HG02678 (cell line): ENCODE data around the gene DNAJC11.
"Not testable (repeated sequence)": the region's sequence is repeated elsewhere in the genome, so short reads cannot be mapped to it uniquely, and the experiment has no call there.

Source experiments
- ATAC-seq: cut with Tn5 transposase; IDR thresholded peaks from one replicate; pipeline ENCODE4 v1.9.1; 2021; ENCODE audit warnings: mild to moderate bottlenecking, moderate library complexity; ENCODE audit not compliant: unreplicated experiment

DNAJC11 gene

DNA sequence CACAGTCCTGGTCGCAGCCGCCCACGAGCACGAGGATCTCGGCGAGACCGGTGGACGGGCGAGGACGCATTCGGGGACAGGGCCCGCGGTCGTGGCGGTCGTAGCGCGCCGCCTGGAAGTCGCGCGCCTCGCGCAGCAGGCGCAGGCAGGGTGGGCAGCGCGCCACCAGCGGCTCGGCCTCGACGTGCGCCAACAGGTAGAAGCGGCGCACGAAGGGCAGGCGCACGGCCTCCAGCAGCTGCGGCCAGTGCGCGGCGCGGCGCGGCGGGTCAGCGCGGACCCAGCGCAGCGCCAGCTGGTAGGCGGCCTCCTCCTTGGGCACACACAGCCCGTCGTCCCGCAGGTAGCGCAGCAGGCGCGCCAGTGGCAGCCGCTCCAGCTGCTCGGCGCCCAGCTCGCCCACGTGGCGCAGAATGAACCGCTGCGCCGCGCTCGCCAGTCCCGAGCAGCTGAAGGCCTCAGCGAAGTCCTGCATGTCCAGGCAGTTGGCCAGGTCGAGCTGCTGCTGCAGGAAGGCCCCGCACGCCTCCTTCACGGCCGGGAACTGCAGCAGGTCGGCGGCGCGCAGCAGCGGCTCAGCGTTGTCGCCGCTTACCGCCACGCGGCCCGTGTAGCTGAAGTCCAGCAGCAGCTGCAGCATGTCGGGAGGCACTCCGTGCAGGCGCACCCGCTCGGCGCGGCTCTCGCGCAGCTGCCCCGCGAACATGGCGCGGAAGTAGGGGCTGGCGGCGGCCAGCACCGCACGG, 99.5 kb downstream of the DNAJC11 start:
- ATAC-seq: peak; percentile 6

DNA sequence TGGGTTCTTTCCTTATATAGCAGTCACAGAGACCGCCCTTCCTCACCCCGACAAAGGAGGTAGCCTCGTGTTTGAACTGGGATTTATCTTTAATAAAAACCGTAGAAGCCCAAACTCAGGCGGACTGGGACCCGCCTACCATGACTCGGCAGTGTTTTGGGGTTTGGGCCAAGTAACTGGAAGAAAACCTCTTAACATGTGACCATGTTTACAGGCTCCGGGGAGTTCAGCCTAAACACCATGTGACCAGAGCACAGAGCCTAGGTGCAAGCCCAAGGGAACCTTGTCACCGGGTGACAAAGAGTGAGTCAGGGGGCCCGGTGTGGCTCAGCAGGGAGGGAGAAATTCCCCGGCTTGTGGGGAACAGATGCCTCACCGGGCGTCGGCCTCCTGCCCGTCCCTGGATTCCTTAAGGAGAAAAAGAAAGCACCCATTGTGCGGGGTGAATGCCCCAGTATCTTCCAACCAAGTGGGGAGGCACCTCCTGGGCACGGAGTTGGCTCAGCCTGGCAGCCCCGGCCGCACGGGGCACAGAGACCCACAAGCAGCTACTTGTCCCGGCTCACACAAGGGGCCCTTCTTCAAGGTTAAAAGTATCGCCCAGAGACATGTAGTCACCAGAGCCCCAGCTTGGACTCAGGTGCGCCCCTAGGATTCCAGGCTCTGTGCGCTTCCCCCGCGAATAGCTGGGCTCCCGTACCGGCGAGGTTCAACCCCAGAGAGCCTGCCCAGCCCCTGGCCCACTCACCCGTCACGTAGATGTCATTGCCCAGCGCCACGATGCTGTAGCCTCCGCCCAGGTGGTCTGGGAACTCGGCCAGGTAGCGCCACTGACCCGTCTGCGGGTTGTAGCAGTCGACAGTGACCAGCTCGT, 100.3 kb downstream of the DNAJC11 start:
- no peak for ATAC-seq

DNA sequence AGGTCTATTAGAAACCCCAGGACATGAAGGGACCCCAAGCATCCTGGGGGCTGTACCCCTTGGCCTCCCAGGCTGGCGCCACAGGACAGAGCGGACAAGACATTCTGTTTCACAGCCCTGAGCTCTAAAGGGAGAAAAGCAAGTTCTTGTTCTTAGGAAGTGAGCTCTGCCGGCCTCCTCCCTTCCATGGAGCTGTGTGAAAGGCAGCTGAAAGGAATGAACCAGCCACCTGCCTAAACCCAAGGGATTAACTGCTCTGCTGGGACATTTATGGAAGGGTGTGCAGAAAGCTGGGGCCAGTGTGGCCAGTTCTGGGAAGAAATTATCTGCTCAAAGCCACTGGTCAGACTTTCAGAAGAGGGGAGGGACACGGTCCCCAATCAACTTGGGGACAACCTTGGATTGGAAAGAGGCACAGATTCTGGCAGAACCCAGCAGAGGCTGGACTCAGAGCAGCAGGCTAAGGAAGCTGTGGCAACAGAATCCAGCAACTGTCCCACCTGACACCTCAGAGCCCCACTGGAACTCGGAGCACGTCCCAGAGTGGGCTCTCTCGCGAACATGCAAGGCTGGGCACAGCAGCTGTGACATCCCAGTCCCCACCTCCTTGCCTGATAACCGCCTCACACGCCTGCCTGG, 101.1 kb downstream of the DNAJC11 start:
- ATAC-seq: no peak

DNA sequence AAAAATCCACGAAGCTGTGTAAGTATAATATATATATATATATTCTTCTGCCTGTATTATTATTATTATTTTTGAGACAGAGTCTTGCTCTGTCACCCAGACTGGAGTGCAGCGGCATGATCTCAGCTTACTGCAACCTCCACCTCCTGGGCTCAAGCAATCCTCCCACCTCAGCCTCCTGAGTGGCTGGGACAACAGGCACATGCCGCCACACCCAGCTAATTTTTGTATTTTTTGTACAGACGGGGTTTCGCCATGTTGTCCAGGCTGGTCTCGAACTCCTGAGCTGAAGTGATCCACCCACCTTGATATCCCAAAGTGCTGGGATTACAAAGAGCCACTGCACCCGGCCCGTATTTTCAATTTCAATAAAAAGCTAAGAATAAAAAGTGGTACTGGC, 101.6 kb downstream of the DNAJC11 start:
- ATAC-seq: not testable (repeated sequence)

DNA sequence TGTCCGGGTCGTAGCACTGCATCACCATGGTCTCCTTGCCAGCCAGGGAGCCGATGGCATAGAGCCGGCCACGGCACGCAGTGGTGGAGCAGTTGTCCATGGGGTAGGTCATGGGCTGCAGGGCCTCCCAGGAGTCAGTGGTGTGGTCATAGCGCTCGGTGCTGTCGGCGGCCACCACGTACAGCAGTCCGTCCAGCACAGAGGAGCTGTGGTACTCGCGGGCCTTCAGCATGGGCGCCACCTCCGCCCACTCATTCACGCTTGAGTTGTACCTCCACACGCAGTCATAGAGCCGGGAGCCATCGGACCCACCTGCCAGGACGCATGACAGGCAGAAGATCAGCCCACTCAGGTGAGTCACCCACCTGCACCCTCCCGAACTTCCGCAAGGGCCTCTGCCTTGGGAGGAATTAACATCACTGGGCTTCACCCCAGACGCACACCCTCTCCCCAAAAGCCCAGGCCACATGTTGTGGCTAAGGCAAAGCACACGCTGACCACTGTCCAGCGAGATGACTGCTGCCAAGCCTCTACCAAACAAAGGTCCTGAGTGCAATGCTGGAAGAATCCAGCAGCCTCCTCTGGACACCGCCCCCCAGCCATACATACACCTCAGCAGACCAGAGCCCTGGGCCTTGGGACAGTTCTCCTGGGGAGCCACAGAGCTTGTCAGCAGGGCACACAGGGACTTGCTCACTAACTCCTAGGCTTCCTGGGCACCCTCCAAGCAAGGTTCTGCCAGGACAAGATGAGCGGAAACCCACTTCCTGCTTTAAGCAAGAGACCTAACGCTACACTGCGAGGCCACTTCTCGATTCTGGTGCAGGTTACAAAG, 102.3 kb downstream of the DNAJC11 start:
- no peak for ATAC-seq

DNA sequence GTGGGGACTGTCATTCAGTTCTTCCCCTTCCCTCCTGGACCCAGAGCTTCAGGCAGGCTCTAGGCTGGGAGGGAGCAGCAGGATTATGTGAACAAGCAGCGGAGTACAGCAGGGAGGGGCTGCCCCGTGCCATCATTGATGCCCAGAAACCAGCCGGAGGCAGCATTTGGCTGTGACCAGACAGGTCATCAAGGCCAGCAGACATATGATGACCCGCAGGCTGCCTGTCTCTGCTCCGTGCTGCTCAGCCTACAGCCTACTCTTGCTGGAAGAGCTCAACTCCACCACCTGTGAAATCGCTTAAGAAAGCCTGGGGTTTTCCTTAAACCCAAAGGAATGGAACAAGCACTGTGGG, 103.9 kb downstream of the DNAJC11 start:
- no peak for ATAC-seq

DNA sequence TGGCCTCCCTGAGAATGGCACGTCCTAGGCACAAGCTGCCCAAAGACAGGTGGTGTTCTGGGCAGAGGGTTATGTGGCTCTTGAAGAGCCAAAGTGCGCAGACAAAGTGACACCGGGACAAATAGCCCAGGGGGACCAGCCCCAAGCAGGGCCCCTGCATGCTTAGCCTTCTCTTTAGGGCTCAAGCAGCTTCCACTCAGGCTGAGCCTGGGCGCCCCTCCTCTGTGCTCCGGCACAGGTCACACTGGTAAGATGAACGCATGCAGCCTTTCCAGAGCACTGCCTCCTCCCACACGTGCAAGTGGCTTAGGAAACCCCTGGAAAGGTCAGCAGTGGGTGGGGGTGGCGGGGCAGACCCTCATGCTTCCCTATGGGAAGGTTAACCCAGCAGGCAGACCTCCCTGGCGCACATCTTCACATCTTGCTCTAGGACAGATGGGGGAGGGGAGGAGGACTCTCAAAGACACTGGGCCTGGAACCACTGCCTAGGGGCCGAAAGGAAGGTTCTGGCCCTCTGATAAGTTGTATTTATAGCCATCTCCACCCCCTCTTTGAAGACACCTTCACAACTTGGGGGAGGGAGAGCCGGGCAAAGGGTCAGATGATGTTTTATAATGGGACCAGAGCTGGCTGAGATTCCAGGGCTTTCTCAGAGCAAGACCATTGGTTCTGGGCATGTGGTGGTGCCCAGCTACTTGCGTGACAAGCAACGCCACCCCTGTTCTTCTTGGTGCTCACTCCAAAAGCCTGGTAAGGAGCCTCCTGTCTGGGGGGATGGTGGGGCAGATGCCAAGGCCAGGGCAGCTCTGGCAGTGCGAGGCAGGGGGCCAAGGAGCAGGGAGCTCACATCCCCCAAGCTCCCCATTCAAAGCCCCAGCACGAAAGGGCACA, 104.5 kb downstream of the DNAJC11 start:
- ATAC-seq: no peak

DNA sequence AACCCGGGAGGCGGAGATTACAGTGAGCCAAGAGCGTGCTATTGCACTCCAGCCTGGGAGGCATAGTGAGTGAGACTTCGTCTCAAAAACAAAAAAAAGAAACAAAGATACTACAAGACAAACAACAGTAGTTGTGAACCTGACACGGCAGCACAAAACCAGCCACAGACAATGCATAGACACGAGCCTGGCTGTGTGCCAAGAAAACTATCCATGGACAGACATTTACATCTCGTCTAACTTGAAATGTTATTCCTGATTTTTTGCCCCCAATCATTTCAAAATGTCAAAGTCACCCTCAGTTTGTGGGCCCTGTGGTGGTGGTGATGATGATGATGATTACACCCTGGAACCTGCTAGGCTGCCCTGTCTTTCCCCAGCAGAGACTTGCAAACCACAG, 105.3 kb downstream of the DNAJC11 start:
- no peak for ATAC-seq

DNA sequence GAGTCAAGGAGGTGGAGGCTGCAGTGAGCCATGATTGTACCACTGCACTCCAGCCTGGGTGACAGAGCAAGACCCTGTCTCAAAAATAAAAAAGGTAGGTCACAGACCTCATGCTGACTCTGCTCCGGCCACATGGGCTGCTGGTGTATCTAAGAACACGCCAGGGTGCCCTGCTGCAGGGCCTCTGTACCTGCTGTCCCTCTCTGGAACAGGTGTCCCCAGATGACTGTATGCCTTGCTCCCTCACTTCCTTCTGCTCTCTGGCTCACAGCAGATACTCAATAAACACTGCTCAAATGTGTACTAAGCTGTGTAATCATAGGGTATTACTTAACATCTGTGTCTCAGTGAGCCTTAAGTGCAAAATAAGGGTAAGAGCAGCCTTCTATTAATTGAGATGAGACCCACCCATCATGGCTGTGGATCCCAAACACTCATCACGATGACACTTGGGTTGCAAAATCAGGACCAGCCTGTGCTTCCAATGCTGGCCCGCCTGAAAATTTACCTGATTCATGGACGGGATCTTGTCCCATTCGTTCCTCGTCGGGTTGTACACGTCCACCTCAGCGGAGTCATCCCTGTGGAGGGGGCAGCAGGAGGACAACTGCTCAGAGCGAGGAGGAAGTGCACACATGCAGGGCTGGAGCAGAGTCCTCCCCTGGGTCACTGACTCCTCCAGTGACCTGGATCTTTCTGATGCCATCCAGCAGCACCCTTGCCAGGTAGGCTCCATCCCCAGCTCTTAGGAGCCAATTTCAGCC, 106.5 kb downstream of the DNAJC11 start:
- ATAC-seq: no peak

DNA sequence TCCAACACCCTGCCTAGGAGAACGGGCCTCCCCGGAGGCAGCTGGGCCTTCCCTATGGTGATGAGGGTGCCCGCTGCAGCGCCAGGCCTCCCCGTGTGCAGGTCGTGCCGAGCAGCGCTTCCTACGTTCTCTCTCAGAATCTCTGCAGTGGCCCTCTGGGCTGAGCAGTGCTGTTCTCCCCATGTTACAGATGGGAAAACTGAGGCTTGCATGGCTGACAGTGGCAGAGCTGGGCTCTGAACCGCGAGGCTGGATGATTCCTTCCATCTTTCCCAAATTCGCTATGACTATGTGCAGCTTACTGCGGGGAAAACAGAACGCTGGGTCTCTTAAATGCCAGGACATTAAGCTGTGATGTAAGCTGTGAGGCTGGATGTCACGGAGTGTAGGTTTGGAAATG, 107.8 kb downstream of the DNAJC11 start:
- ATAC-seq: no peak

DNA sequence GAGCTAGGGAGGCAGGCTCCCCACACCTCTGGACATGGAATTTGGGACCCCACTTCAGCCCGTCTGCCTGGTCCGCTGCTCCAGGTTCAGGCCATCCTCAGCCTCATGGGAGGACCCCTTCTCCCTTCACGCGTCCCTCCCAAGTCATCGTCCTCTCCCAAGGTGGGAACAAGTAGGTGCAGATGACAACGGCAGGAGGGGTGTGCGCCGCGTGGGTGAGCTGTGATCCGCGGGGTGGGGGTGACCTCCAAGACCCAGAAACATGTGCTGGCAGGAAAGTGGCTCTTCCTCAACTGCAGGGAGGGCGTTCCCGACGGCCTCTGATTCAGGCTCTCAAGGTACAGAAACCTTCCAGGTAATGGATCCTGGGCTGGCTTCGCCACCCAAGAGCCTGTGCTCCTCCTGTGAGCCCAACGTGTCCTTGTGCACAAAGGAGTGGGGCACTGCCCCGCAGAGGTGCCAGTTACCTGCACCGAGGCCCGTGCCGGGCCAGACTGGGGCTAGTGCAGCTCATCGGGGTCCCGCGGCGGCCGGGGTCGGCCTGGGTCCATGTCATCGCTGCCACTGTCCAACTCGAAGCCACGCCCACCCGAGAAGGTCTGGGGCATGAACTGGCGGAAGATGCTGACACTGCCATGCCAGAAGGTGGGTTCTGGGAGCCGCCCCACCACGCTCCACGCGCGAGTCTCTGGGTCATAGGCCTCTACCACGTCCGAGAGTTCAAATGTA, 108.6 kb downstream of the DNAJC11 start:
- ATAC-seq: no peak

DNA sequence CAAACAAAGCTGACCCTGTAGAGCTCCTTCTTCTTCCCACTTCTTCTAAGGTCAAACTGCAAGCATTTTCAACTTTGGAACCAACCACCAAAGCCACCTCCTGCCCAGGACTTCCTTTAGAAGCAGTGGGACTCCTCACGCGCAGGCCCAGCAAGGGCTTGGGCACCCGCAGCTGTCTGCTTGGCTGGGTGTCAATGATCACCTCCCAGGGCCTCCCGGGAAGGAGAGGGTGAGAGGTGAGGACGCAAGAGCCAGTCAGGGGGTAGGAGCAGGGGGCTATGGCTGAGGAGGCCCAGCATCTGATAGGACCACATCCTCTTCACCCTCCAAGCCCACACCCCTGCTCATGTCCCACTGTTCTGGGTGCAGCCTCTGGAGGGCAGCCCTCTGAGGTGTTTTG, 109.2 kb downstream of the DNAJC11 start:
- ATAC-seq: no peak

DNA sequence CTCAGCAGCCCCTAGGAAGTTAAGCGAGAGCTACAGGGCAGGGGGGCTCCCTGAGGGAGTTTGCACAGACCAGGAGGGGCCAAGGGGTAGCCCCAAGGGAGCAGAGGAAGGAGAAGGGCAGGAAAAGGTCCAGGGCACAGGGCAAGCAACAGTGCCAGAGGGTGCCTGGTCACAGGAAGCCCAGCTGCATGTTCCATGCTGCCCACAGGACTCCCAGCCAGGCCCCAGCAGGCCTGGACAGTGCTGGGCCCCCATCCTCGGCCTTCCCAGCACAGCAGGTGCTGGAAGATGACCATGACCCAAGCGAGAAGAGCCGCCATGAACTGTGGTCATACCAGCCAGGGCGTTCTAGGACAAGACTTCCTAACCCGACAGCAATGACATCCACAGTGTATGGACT, 110.0 kb downstream of the DNAJC11 start:
- no peak for ATAC-seq

DNA sequence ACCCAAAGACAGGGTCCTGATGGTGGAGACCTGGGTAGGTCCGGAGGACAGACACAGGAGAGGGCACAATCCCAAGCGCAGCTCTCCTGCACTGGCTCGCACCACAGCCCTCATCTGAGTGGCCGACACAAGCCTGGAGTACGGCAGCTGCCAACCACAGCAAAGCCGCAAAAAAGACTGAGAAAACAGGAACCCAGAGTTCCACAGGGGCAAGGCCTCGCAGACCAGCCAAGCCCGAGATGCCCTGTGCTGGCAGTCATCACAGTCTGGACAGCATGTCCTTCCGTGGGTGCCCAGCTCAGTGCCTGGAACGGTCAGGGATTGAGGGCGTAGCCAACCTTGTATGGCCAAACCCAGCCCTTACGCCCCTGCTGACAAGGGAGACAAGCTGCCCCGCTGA, 110.4 kb downstream of the DNAJC11 start:
- ATAC-seq: no peak

DNA sequence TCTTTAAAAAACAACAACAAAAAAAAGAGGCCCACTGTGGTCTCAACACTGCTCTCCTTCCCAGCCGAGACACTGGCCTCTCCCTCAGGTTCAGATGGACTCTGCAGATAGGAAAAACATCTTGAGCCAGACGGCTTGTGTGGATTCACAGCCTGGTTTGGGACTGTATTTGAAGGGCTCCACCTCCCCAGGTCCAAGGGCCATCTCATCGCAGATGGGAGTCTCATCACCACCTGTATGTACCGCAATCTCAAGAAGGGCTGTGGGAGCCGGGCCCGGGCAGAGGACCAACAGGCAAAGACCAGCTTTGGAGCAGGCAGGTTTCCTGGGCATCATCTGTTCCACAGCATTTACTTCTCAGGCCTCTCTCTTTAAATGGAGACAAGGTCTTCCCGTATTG, 111.6 kb downstream of the DNAJC11 start:
- no peak for ATAC-seq

DNA sequence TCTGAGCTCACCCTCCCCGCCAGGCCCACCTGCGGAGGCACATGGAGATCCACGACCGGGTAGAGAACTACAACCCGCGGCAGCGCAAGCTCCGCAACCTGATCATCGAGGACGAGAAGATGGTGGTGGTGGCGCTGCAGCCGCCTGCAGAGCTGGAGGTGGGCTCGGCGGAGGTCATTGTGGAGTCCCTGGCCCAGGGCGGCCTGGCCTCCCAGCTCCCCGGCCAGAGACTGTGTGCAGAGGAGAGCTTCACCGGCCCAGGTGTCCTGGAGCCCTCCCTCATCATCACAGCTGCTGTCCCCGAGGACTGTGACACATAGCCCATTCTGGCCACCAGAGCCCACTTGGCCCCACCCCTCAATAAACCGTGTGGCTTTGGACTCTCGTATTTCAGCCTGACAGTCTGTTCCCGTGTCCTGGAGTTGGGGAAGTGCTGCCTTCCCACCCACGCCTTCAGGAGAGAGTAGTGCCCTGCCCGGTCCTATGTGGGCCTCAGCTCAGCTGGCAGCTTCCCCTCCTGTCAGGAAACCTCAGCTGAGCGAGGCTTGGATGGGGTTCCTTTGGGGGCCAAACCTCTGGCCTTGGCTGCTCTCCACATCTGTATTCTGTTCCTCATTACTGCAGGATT, 112.6 kb downstream of the DNAJC11 start:
- ATAC-seq: no peak

DNA sequence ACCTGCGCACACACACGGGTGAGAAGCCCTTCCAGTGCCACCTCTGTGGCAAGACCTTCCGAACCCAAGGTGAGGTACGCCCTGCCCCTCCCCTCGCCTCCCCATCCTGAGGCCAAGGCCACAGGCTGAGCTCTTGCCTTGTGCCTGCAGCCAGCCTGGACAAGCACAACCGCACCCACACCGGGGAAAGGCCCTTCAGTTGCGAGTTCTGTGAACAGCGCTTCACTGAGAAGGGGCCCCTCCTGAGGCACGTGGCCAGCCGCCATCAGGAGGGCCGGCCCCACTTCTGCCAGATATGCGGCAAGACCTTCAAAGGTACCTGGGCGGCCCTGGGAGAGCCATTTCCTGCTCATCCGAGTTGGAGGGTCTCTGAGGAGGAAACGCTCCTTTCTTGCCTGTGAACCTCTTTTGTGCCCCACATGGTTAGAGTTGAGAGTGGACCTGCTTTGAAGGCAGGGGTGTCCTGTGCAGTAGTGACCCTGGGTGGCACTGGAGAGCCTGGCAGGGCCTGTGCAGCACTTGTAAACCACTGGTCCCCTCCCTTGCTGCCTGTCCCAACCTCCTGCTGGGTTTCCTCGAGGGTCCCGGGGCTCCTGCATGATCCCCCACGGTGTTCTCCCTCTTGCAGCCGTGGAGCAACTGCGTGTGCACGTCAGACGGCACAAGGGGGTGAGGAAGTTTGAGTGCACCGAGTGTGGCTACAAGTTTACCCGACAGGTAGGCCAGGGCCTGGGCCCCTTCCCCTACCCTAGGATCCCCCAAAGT, 113.3 kb downstream of the DNAJC11 start:
- ATAC-seq: no peak
